GM12801 (cell line): ENCODE measurements around the gene CDH3.

Experiments
- TF ChIP-seq, protein P1 (sequence below): IDR thresholded peaks from one replicate; pipeline ENCODE4 v1.5.1; 2011; ENCODE audit warnings: control low read depth; ENCODE audit not compliant: insufficient read length; ENCODE audit errors: extremely low read depth

Gene CDH3

DNA sequence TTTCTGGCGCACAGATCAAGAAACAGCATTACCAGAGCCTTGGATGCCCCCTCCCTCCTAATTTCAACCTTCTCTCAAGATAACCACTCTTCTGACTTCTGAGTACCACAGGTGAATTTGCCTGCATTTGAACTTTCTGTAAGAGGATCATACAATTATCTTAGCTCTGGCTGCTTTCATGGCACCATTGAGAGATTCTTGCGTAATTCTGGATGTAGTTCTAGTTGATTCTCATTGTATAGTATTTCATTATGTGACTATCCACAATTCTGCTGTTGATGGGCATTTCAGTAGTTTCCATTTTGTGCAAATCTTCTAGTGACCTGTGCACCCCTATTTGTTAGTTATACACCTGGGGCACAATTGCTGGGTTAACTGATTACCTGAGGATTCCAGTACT is 7.5 kb downstream of the CDH3 start:
- TF ChIP-seq, protein P1, sequence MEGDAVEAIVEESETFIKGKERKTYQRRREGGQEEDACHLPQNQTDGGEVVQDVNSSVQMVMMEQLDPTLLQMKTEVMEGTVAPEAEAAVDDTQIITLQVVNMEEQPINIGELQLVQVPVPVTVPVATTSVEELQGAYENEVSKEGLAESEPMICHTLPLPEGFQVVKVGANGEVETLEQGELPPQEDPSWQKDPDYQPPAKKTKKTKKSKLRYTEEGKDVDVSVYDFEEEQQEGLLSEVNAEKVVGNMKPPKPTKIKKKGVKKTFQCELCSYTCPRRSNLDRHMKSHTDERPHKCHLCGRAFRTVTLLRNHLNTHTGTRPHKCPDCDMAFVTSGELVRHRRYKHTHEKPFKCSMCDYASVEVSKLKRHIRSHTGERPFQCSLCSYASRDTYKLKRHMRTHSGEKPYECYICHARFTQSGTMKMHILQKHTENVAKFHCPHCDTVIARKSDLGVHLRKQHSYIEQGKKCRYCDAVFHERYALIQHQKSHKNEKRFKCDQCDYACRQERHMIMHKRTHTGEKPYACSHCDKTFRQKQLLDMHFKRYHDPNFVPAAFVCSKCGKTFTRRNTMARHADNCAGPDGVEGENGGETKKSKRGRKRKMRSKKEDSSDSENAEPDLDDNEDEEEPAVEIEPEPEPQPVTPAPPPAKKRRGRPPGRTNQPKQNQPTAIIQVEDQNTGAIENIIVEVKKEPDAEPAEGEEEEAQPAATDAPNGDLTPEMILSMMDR: no peak

DNA sequence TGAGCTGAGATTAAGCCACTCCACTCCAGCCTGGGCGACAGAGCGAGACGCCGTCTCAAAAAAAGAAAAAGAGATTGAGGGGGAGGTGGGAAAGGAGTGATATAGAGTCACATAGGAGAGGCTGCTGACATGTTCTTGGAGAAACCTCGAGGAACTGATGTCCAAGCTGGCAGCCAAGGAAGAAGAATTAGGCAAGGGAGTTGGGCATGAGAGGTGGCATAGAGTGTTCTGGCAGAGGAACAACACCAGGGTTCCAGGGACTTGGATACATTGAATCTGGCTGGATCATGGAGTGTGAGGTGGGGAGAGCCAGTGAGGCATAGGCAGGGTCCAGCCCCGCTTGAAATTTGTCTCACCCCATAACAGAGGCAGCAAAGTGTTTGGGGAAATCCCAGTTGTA is 10.7 kb downstream of the CDH3 start:
- TF ChIP-seq, protein P1: no peak

DNA sequence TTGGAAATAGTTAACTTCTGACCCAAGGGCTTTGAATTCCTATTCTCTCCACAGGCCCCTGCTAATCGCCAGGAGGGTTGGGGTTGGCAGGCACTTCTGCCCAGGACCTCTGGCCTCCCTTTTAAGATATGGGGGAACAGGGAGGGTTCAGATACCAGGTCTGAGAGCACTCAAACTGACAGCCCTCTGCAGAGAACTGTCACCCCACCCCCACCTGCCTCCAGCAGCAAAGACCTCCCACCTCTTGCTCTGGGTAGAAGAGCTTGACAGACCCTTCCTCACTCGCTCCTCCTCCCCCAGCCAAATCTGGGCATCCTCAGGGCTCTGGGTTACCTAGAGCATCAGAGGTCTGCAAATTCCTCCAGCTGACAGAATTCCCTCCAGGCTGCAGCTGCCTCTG is 11.6 kb downstream of the CDH3 start:
- TF ChIP-seq, protein P1: no peak

DNA sequence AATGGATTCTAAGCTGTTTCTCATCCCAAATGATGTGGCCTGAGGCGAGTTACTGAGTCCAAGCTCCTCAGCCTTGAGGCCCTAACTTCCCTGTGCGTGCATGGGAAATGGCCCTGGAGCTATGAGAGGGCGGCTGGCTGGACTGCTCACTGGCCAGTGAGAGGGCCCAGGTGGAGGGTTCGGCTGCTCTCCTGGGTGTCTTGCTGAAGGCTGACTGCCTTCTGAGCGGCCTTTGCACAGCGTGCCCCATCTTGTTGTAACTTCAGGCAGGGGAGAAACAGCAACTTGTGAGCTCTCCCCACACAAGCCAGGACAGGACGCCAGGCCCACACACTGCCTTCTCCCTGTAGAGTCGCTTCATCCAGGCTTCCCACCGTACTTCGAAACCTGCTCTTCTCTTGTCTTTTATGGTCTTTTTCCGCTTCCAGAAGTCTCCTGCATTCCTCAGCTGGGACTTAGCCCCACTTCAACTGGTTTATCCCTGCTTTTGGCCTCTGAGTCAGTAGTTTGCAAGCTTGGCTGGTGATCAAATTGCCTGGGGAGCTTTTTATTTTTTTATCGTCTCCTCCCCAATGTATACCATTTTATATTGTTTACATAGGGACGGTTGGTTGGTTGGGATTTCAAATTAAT is 13.3 kb downstream of the CDH3 start:
- TF ChIP-seq, protein P1: no peak

DNA sequence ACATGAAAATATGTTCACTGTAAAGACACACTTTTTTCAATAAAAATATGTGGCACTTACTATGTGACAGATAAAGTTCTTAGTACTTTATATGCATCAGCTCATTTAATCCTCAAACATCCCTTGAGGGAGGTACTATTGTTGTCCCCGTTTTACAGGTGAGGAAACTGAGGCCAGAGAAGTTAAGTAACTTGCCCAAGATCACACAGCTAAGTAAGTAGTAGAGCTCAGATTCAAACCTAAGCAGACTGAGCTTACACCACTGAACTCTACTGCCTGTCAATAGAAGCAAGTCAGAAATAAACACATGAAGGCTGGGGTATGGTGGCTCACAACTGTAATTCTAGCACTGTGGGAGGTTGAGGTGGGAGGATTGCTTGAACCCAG is 13.9 kb downstream of the CDH3 start:
- TF ChIP-seq, protein P1: no peak

DNA sequence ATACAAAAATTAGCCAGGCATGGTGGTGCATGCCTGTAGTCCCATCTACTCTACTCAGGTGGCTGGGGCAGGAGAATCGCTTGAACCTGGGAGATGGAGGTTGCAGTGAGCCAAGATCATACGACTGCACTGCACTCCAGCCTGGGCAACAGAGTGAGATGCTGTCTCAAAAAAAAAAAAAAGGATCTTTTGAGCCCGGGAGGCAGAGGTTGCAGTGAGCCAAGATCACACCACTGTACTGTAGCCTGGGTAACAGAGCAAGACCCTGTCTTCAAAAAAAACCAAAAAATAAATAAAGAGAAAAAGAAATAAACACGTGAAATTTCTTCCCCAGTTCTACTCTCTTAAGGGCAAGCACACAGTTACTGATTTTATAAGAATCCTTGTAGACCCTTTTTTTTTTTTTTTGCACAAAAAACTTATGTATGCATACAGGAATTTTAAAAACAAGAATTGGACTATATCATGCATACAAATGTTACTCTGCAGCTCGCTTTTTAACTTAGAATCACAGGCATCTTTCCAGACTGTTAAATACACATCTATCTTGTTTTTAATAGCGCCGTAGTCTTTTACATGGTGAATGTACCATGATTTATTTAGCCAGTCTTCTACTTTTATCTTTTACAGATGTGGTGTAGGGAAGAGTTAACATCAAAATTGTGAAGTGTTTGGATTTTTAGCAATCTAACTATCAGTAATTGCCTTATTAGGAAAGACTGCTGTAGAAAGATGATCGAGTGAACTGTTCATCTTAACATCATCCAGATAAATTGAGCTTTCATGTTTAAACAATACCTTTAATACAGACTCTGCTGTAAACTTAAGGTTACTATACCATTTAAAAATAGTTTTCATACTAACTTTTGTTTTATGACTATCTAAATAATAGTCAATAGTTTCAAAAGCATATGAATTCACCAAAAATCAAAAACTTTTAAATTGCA is 14.6 kb downstream of the CDH3 start:
- TF ChIP-seq, protein P1: no peak

DNA sequence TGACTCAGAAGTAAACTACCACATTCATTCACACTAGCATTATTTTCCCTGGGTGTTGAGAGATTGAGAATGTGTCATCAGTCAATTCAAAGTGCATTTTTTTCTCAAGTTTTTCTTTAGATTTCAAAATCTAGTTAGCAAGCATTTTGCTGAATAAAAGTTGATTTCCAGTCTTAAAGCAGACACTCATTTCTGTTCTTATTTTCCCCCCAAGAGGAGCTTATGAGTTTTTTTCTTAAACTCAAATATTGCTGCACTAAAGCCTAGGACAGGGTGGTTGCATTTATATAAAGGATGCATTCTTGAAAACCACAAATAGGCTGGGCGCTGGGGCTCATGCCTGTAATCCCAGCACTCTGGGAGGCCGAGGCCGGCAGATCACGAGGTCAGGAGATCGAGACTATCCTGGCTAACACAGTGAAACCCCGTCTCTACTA is 15.3 kb downstream of the CDH3 start:
- TF ChIP-seq, protein P1: no peak
